HG02885 (cell line): ENCODE results near the gene BRIP1.
"Not testable (repeated sequence)": the region's sequence is repeated elsewhere in the genome, so short reads cannot be mapped to it uniquely, and the experiment has no call there.

ENCODE experiments used
- ATAC-seq: cut with Tn5 transposase; IDR thresholded peaks from one replicate; pipeline ENCODE4 v1.9.1; 2021; ENCODE audit warnings: mild to moderate bottlenecking; ENCODE audit not compliant: unreplicated experiment, poor library complexity

Gene BRIP1

DNA sequence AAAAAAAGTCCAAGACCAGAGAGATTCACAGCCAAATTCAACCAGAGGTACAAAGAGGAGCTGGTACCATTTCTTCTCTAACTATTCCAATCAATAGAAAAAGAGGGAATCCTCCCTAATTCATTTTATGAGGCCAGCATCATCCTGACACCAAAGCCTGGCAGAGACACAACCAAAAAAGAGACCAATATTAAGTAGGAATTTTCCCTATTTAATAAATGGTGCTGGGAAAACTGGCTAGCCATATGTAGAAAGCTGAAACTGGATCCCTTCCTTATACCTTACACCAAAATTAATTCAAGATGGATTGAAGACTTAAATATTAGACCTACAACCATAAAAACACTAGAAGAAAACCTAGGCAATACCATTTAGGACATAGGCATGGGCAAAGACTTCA is 186.8 kb downstream of the BRIP1 start:
- ATAC-seq: not testable (repeated sequence)

DNA sequence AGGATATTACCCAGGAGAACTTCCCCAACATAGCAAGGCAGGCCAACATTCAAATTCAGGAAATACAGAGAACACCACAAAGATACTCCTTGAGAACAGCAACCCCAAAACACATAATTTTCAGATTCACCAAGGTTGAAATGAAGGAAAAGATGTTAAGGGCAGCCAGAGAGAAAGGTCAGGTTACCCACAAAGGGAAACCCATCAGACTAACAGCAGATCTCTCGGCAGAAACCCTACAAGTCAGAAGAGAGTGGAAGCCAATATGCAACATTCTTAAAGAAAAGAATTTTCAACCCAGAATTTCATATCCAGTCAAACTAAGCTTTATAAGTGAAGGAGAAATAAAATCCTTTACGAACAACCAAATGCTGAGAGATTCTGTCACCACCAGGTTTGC is 188.7 kb downstream of the BRIP1 start:
- not testable (repeated sequence) for ATAC-seq

DNA sequence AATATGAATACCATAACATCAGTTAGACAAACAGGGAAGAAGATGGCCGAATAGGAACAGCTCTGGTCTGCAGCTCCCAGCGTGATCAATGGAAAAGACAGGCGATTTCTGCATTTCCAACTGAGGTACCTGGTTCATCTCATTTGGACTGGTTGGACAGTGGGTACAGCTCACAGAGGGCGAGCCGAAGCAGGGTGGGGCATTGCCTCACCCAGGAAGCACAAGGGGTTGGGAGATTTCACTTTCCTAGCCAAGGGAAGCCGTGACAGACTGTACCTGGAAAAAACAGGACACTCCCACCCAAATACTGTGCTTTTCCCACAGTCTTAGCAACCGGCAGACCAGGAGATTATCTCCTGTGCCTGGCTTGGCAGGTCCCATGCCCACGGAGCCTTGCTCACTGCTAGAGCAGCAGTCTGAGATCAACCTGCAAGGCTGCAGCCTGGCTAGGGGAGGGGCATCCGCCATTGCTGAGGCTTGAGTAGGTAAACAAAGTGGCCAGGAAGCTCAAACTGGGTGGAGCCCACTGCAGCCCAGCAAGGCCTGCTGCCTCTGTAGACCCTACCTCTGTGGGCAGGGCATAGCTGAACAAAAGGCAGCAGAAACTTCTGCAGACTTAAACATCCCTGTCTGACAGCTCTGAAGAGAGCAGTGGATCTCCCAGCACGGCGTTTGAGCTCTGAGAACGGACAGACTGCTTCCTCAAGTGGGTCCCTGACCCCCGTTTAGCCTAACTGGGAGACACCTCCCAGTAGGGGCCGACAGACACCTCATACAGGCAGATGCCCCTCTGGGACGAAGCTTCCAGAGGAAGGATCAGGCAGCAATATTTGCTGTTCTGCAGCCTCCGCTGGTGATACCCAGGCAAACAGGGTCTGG is 190.1 kb downstream of the BRIP1 start:
- ATAC-seq: not testable (repeated sequence)

DNA sequence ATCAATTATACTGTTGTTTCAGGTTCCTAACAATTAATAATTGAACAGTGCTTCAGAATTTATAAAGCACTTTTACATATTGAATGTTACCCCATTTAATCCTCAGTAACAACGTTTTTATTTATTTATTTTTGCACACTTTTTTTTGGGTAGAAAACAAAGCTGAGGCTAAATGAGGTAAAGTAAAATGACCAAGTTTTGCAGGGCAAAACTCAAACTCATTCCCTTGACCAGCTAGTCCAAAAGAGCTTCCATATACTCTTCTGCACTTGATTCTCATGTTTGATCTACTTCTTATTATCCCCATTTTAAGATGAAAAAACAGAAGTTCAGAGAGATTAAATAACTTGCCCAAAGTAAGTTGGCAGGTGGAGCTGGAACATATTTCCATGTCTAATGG is 191.2 kb downstream of the BRIP1 start:
- ATAC-seq: no peak

DNA sequence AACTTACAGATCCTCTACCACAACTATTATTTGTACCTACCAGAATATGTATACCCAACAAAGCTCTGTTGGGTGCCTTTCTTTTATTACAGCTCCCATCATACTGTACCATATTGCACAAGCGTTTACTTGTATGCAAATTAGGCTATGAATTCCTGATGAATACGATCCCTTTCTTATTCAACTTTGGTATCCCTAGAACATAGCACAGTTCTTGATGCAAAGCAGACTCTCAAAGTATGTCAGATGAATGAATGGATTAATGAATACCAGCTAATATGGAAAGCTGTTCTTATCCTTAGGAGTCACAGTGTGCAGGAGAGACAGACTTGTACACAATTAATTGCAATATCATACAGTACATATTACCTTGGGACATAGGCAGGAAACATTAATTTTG is 192.6 kb downstream of the BRIP1 start:
- no peak for ATAC-seq

DNA sequence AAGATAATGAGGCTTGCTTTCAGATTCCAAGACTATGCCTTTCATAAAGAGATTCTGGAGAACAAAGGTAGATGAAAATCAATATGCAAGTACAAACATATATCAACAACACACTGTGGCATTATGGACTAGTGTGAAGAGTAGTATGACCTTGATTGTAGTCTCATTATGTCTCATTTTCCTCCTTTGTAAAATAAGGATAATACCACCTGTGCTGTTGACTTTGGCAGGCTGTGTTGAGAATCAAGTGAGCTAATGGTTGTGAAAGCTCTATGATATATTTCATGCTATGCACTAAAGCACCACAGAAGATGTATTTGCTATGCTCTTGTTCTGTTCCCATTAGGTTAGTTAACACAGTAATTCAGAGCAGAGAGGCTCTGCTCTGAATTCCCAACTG is 193.8 kb downstream of the BRIP1 start:
- no peak for ATAC-seq

DNA sequence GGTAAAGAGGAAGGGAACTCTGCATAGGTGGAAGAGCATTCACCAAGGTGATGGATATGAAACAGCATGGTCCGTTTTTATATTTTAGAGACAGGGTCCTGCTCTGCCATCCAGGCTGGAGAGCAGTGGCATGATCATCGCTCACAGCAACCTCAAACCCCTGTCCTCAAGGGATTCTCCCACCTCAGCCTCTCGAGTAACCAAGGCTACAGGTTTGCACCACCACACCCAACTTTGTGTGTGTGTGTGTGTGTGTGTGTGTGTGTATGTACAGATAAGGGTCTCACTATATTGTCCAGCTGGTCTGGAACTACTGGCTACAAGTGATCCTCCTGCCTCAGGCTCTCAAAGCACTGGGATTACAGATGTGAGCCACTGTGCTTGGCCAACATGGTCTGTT is 194.8 kb downstream of the BRIP1 start:
- no peak for ATAC-seq

DNA sequence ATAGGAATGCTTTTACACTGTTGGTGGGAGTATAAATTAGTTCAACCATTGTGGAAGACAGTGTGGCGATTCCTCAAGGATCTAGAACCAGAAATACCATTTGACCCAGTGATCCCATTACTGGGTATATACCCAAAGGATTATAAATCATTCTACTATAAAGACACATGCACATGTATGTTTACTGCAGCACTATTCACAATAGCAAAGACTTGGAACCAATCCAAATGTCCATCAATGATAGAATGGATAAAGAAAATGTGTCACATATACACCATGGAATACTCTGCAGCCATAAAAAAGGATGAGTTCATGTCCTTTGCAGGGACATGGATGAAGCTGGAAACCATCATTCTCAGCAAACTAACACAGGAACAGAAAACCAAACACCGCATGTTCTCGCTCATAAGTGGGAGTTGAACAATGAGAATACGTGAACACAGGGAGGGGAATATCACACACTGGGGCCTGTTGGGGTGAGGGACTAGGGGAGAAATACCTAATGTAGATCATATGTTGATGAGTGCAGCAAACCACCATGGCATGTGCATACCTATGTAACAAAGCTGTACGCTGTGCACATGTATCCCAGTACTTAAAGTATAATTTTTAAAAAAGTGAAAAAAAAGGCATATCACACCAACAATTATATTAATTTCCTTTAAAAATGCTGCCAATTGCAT is 196.8 kb downstream of the BRIP1 start:
- not testable (repeated sequence) for ATAC-seq

DNA sequence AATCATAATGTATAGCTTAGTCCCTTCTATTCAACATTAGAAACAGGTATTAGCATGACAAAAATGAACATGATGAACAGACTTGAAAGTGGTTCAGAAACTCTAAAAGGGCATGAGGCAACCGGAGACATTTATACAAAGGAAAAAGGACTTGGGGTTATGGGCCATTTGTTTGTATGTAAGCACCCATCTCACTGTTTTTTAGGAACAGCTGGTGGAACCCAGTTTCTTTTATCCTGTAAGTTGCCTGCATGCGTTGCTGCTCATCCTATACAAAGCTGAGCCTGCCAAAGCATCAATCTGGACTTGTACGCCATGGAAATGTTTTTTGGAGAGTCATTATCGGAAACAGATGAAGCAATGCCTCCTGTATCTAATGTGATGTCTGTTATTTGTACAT is 200.0 kb downstream of the BRIP1 start:
- ATAC-seq: no peak

DNA sequence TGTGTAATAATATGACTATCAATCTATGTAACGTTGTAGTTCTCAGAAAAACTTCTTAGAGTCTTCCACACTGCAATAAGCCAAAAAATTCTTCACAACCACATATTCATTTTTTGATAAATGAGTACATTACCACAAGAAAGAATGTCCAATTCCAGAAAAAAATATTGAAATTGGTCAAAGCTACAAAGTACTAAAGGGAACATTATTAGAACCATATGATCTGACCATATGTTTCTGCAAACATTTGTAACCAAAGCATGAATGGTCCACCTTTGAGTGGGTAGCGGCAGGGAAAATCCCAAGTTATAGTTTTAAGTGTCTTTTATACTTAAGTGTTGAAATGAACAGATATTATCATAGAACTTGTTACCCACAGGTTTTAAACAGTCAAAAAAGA is 200.6 kb downstream of the BRIP1 start:
- no peak for ATAC-seq

DNA sequence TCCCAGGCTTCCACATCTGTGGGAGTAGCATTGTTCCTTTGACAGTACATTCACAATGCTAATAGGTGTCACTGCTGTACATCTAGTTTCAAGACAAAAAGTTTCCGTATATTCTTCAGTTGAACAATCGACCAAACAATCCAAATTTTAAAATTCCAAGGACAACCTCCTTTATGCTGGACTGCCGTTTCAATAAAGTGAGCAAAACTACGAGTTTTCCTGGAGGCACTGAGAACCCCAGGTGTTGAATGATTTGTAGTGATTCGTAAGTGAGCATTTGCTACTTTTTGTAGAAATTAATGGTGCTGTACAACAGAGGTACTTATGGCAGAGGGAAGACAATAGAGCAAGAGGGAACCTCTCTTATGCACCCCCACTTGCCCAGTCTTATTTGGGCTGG is 201.1 kb downstream of the BRIP1 start:
- ATAC-seq: no peak

DNA sequence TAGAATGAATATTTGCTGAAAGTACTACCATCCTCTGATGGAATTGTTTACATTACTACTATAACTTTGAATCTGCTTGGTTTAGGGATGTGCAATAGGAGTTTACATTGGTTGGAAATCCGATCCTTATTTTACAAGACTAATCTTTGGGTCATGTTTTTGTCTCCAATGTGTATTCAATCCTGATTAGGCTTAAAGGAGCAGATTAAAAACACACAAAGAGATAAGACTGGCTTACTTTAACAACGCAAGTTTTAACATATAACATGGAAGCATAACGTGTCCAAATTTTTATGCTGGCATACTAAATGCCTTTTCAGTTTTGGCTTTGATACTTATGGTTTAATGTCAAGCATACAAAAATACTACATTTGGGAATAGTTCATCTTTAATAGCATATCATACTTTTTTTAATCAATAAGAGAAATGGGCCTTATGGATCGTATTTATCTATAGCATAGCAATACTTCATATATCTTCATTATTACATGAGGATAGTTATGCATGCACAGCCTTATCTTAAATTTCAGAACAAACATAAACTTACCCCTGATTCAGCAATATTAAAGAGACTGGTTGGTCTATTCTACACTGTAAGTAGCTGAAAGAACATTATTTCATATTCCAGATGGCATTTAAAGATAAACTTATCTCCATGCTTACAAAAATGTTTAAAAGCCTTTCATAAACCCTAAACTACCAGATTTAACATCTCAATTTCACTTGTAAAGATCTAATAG is 202.4 kb downstream of the BRIP1 start:
- no peak for ATAC-seq

DNA sequence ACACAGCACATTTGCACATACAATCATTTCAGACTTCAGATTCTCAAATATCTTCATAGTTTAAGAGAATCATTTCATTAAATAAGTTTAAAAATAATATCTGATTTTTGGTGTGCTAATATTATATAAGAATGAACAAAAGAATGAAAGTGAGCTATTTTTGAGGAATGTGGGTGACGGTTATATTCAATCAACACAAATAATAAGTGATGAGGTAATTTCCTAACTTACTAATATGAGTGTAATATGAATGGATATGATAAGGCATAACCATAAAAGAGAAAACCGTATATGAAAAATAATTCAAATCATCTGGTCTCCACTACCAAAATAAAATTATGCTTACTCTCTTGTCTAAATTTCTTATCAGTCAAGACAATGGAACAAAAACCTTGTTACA is 203.9 kb downstream of the BRIP1 start:
- no peak for ATAC-seq

DNA sequence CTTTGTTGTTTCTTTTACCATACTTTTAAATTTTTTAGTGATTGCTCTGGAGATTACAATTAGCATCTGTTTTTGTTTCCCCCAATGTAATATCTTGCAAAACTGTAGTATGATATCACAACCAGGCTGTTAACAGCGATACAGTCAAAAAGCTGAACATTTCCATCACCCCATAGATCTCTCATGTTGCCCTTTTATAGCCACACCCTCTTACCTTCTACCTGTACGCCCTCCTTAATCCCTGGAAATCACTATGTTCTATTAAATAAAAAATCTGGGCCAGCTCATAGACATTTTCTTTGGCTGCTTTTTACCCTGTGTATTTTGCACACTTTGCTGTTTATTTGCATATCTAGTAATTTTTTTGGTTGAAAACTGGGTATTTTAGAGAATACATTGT is 205.1 kb downstream of the BRIP1 start:
- no peak for ATAC-seq

DNA sequence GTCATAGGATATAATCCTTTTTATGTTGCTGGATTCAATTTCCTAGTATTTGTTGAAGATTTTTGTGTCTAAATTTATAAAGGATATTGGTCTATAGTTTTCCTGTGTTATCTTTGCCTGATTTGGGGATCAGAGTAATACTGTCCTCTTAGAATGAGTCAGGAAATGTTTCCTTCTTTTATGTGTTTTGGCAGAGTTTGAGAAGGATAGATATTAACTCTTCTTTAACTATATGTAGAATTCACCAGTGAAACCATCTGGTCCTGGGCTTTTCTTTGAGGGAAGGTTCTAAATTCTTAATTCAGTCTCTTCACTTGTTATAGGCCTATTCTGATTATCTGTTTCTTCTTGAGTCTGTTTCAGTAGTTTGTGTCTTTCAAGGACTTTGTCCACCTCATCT is 206.0 kb downstream of the BRIP1 start:
- ATAC-seq: no peak

DNA sequence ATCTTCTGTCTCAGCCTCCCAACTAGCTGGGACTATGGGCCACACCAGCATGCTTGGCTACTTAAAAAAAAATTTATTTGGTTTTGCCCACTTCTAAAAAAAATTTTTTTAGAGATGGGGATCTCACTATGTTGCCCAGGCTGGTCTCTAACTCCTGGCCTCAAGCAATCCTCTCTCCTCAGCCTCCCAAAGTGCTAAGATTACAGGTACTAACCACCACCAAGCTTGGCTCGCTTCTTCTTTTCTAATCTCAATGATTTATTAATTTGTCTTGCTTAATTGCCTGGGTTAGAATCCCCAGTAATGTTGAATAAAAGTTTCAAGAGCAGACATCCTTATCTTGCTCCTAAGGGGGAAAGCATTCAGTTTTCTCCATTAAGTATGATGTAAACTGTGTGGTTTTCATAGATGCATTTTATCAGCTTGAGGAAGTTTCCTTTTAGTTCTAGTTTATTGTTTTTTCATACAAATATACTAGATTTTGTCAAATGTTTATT is 206.6 kb downstream of the BRIP1 start:
- ATAC-seq: no peak

DNA sequence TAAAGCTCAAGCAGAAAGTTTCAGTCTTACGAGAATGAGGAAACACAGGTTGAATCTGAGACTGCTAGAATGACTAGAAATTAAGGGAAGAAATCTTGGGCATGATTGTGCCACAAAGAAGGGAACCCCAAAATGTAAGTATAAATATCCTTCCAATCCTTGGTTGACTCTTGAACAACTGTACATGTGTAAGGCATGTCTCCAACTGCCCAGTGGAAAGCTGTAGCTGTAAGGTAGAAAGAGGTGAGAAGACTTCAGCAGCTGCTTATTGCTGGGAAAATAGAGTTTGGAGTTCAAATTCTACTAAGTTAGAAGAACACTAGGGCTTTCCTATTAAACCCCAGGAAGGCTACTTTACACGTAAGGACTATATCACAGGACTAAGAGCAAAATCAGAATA is 212.6 kb downstream of the BRIP1 start:
- ATAC-seq: no peak

DNA sequence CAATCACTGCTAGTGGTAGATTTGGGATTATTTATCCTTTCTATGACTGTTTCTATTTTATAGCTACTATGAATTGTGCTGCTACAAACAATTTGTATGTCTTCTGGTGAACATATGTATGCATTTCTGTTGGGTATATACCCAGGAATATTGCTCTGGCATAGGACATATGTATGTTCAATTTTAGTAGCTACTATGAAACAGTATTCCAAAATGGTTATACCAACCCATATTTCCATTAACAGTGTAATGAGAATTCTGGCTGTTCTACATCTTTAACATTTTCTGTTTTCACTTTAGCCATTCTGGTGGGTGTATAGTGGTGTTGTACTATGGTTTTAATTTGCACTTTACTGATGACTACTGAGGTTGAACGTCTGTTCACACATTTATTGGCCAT is 214.7 kb downstream of the BRIP1 start:
- ATAC-seq: no peak

DNA sequence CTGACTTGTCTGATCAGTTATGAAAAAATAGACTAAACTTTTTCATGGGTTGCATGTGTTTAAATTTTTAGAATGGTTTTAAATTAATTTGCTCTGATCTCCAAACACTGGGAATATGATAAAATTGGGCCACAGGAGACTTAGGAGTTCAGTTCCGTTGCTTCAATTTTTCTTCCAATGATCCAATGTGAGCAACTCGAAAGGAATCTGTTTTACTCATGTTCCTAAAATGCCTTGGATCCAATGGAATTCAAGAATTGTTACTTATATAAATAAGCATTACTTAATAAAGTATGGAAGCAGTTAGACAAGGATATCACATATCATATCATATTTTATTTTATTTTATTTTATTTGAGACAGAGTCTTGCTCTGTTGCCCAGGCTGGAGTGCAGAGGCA is 216.3 kb downstream of the BRIP1 start:
- no peak for ATAC-seq

DNA sequence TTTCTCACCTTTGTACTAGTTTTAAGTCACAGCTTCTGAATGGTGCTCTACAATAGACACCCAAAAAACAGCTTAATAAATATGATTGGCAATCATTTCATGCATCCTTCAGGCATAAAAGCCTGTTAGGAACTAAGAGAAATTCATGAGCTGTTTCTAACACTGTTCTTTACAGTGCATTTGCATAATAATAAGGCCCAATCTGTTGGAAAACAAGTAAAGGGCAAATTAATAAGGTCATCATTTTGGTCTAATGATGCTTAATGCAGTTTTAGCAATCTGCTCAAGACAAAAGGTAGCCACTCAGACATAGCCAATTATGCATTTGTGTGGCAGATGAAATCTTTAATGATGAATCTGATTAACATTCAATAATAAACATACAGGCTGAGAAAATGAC is 216.8 kb downstream of the BRIP1 start:
- ATAC-seq: no peak

DNA sequence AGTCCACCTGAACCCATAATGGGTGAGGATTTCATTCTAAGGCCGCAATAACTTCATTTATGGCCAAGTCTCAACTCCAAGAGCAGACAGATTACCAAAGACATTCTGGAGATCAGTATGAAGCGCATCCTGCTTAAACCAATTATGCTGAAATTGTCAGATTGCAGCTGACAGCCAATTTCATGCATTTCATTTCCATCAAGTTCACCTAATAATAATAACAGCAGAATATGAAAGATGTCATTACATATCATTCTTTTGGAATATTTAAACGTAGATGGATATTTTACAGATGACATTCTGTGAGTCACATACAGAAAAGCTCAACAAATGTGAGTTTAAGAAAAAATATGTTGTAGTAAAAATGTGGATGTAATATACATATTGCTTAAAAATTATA is 217.4 kb downstream of the BRIP1 start:
- no peak for ATAC-seq
